HG03045 (cell line): ENCODE data around the gene KCNA1.

Experiments used
- ATAC-seq: cut with Tn5 transposase; IDR thresholded peaks from one replicate; pipeline ENCODE4 v1.9.1; 2021; ENCODE audit warnings: mild to moderate bottlenecking, moderate library complexity; ENCODE audit not compliant: unreplicated experiment

KCNA1 gene

GRCh38 chr12:4958697-4959375 lies 49.1 kb downstream of the KCNA1 start:
- ATAC-seq, result no peak

- no peak for ATAC-seq
Measured at GRCh38 chr12:4959381-4959780, 49.7 kb downstream of the KCNA1 start.

- no peak for ATAC-seq
Measured at GRCh38 chr12:4960030-4960429, 50.3 kb downstream of the KCNA1 start.

GRCh38 chr12:4960547-4960946 lies 50.8 kb downstream of the KCNA1 start:
- no peak for ATAC-seq

- ATAC-seq, result no peak
Measured at GRCh38 chr12:4961311-4961710, 51.6 kb downstream of the KCNA1 start.

GRCh38 chr12:4962539-4963486 lies 53.1 kb downstream of the KCNA1 start:
- ATAC-seq, result no peak
